22Rv1 (cell line): Measurements from ENCODE around the gene LCN15.

ENCODE experiments used
- ZFX ChIP-seq: fragments of 450-650 bp; IDR thresholded peaks from 2 replicates; pipeline ENCODE4 v1.6.1; 2017; ENCODE audit warnings: antibody characterized with exemption, borderline replicate concordance
- TF ChIP-seq, protein P1 (sequence below): fragments of 450-650 bp; IDR thresholded peaks from 2 replicates; pipeline ENCODE4 v1.5.1; 2017; ENCODE audit warnings: mild to moderate bottlenecking

DNA sequence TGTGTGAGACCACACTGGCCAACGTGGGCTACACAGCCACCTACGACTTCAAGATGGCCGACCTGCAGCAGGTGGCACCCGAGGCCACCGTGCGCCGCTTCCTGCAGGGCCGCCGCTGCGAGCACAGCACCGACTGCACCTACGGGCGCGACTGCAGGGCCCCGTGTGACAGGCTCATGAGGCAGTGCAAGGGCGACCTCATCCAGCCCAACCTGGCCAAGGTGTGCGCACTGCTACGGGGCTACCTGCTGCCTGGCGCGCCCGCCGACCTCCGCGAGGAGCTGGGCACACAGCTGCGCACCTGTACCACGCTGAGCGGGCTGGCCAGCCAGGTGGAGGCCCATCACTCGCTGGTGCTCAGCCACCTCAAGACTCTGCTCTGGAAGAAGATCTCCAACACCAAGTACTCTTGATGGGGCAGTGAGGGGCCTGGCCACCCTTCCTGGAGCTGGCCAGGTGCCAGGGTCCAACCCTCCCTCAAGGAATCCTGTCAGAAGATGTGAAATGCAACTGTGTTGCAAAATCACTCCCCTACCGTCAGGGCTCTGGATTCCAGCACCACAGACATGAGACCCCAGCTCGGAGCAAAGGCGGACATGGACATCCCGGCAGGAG, 40.8 kb downstream of the LCN15 start:
- TF ChIP-seq, protein P1, sequence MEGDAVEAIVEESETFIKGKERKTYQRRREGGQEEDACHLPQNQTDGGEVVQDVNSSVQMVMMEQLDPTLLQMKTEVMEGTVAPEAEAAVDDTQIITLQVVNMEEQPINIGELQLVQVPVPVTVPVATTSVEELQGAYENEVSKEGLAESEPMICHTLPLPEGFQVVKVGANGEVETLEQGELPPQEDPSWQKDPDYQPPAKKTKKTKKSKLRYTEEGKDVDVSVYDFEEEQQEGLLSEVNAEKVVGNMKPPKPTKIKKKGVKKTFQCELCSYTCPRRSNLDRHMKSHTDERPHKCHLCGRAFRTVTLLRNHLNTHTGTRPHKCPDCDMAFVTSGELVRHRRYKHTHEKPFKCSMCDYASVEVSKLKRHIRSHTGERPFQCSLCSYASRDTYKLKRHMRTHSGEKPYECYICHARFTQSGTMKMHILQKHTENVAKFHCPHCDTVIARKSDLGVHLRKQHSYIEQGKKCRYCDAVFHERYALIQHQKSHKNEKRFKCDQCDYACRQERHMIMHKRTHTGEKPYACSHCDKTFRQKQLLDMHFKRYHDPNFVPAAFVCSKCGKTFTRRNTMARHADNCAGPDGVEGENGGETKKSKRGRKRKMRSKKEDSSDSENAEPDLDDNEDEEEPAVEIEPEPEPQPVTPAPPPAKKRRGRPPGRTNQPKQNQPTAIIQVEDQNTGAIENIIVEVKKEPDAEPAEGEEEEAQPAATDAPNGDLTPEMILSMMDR, result no peak
- no peak for TF ChIP-seq ZFX
